ENCODE measurements around the gene PRXL2A.
"Not testable (repeated sequence)": the region's sequence is repeated elsewhere in the genome, so short reads cannot be mapped to it uniquely, and the experiment has no call there.

PRXL2A gene

GRCh38 chr10:80408242-80409101 lies at the start of gene PRXL2A:
Gene PRXL2A, plus strand, starts transcription at chr10:80408551. Its CDS starts 11,917 bp downstream, at chr10:80420468.
- peak; percentile 69 to 71 for DNase-seq

- DNase-seq, result not testable (repeated sequence)
These were observed 49.4 kb upstream of the PRXL2A start for GRCh38 chr10:80358925-80359324.

GRCh38 chr10:80359644-80360043 lies 48.7 kb upstream of the PRXL2A start:
- DNase-seq, result no peak

GRCh38 chr10:80365510-80365909 lies 42.8 kb upstream of the PRXL2A start:
- DNase-seq, result no peak

GRCh38 chr10:80371467-80371866 lies 36.9 kb upstream of the PRXL2A start:
- no peak for DNase-seq

GRCh38 chr10:80372675-80373074 lies 35.7 kb upstream of the PRXL2A start:
- no peak for DNase-seq

- no peak for DNase-seq
These were observed 34.8 kb upstream of the PRXL2A start for GRCh38 chr10:80373502-80373901.

GRCh38 chr10:80379701-80380100 lies 28.6 kb upstream of the PRXL2A start:
- DNase-seq, result no peak

- DNase-seq, result no peak
These were observed 28.2 kb upstream of the PRXL2A start for GRCh38 chr10:80380185-80380584.

- peak; percentile 34 to 36 for DNase-seq
These were observed 25.4 kb upstream of the PRXL2A start for GRCh38 chr10:80382989-80383388.

GRCh38 chr10:80390740-80391139 lies 17.6 kb upstream of the PRXL2A start:
- no peak for DNase-seq

- DNase-seq, result no peak
These were observed 16.1 kb upstream of the PRXL2A start for GRCh38 chr10:80392250-80392649.

- DNase-seq, result no peak
These were observed 13.9 kb upstream of the PRXL2A start for GRCh38 chr10:80394358-80394916.

GRCh38 chr10:80397014-80397413 lies 11.3 kb upstream of the PRXL2A start:
- no peak for DNase-seq

GRCh38 chr10:80400136-80400804 lies 8.1 kb upstream of the PRXL2A start:
- no peak for DNase-seq

GRCh38 chr10:80405035-80405434 lies 3.3 kb upstream of the PRXL2A start:
- DNase-seq, result no peak

GRCh38 chr10:80405626-80406025 lies 2.7 kb upstream of the PRXL2A start:
- DNase-seq, result no peak

- no peak for DNase-seq
These were observed 2.1 kb upstream of the PRXL2A start for GRCh38 chr10:80406204-80406603.

GRCh38 chr10:80407812-80408241 lies 524 bp upstream of the PRXL2A start:
- DNase-seq, result peak; percentile 42 to 54

GRCh38 chr10:80409121-80409520 lies 770 bp downstream of the PRXL2A start:
- no peak for DNase-seq

GRCh38 chr10:80410122-80410521 lies 1.8 kb downstream of the PRXL2A start:
- DNase-seq, result no peak

- no peak for DNase-seq
These were observed 2.3 kb downstream of the PRXL2A start for GRCh38 chr10:80410578-80411145.

GRCh38 chr10:80411267-80411668 lies 2.9 kb downstream of the PRXL2A start:
- no peak for DNase-seq

All from activated CD4-positive, alpha-beta T cell treated with anti-CD3 and anti-CD28 coated beads, Interleukin-2, amount 50 U/mL, for 4 hours (primary cell).